Measurements from ENCODE around the gene FAM117B. TPM values are rescaled to one million over a fixed set of nuclear protein-coding genes. Genes with fewer than 3 reads are reported as not detected.
"Not testable (repeated sequence)": the region's sequence is repeated elsewhere in the genome, so short reads cannot be mapped to it uniquely, and the experiment has no call there.

Gene FAM117B
- total RNA-seq, 4 donors from 2014 or later = 3.6 to 9.7 (median 4.6) TPM

- H3K9me3 ChIP-seq = no peaks in the 10 kb centered on the region
- ATAC-seq = no peak
- no peaks in the 10 kb centered on the region for H3K27me3 ChIP-seq
- WGBS, 2 donors (ENCODE audit: low coverage in 1 of 2) = 40 to 45% methylated on average over 3 to 4 of the region's 4 CpGs
- no peak overlapping the region for H3K27ac ChIP-seq
- H3K4me3 ChIP-seq = no peak overlapping the region
- no peaks in the 10 kb centered on the region for H3K36me3 ChIP-seq
- no peaks in the 10 kb centered on the region for H3K4me1 ChIP-seq
- TF ChIP-seq EP300 (IDR thresholded peaks at IDR 0.05) = no peak
- no peak for TF ChIP-seq POLR2AphosphoS5 (IDR thresholded peaks at IDR 0.05)
- no peak for TF ChIP-seq CTCF (IDR thresholded peaks at IDR 0.05)
- TF ChIP-seq POLR2A (IDR thresholded peaks at IDR 0.05) = no peak
Observed at GRCh38 chr2:202705446-202706020, 70.8 kb downstream of the FAM117B start.

GRCh38 chr2:202714971-202715935 lies 80.5 kb downstream of the FAM117B start:
- H3K9me3 ChIP-seq = peaks cover 0 to 22% (median 0%) of the 10 kb centered on the region in 3 donors
- 90% methylated on average over 4 of the region's 64 CpGs; no CpG with 5 or more reads in 1 of the 2 donors for WGBS, 2 donors (ENCODE audit: low coverage in 1 of 2)
- H3K27me3 ChIP-seq, H3K36me3 ChIP-seq, H3K4me1 ChIP-seq, H3K27ac ChIP-seq, H3K4me3 ChIP-seq, ATAC-seq: not testable (repeated sequence)

- no peak for ATAC-seq
Observed at GRCh38 chr2:202716114-202716718, 81.4 kb downstream of the FAM117B start.

GRCh38 chr2:202716953-202717597 lies 82.3 kb downstream of the FAM117B start:
- peaks cover 0 to 22% (median 0%) of the 10 kb centered on the region in 3 donors for H3K9me3 ChIP-seq
- H3K4me1 ChIP-seq = no peaks in the 10 kb centered on the region
- TF ChIP-seq CTCF (IDR thresholded peaks at IDR 0.05) = no peak
- no peak for TF ChIP-seq POLR2AphosphoS5 (IDR thresholded peaks at IDR 0.05)
- TF ChIP-seq EP300 (IDR thresholded peaks at IDR 0.05) = no peak
- no peak for TF ChIP-seq POLR2A (IDR thresholded peaks at IDR 0.05)
- H3K36me3 ChIP-seq = no peaks in the 10 kb centered on the region
- no peak overlapping the region for H3K4me3 ChIP-seq
- no peak overlapping the region for H3K27ac ChIP-seq
- 92 to 100% methylated on average over 1 to 2 of the region's 2 CpGs for WGBS, 2 donors (ENCODE audit: low coverage in 1 of 2)
- no peaks in the 10 kb centered on the region for H3K27me3 ChIP-seq
- no peak for ATAC-seq

More at GRCh38 chr2:202716114-202716718, 81.4 kb downstream of the FAM117B start:
- Histone ChIP-seq H3K27ac (no peak overlapping the region), H3K9me3 (peaks cover 0 to 22% (median 0%) of the 10 kb centered on the region in 3 donors), H3K4me3 (no peak overlapping the region), H3K36me3 (no peaks in the 10 kb centered on the region), H3K4me1 (no peaks in the 10 kb centered on the region), H3K27me3 (no peaks in the 10 kb centered on the region)
- no peak for TF ChIP-seq POLR2A (IDR thresholded peaks at IDR 0.05)
- no peak for TF ChIP-seq CTCF (IDR thresholded peaks at IDR 0.05)
- TF ChIP-seq POLR2AphosphoS5 (IDR thresholded peaks at IDR 0.05) = no peak
- no peak for TF ChIP-seq EP300 (IDR thresholded peaks at IDR 0.05)
- WGBS, 2 donors (ENCODE audit: low coverage in 1 of 2) = 96 to 100% methylated on average over 4 to 5 of the region's 5 CpGs
